ENCODE measurements around the gene STAP2.

- TF ChIP-seq CTCF (IDR thresholded peaks at IDR 0.05), result no peak
- TF ChIP-seq POLR2A (IDR thresholded peaks at IDR 0.05), result no peak
Observed at GRCh38 chr19:4370418-4371041, 31.9 kb upstream of the STAP2 start.
